PC-9 (cell line): ENCODE data around the gene LRRFIP1.

Source experiments
- EZH2 ChIP-seq: fragments of 200-600 bp; sonication (generic); IDR thresholded peaks from 2 replicates; pipeline ENCODE4 v1.8.0; 2017; ENCODE audit warnings: antibody characterized with exemption, low read depth
- TF ChIP-seq, protein P1 (sequence below): fragments of 200-600 bp; sonication (generic); conservative IDR thresholded peaks from 2 replicates; pipeline ENCODE4 v1.6.1; 2017; ENCODE audit warnings: mixed run types, antibody characterized with exemption, mild to moderate bottlenecking, moderate library complexity

DNA sequence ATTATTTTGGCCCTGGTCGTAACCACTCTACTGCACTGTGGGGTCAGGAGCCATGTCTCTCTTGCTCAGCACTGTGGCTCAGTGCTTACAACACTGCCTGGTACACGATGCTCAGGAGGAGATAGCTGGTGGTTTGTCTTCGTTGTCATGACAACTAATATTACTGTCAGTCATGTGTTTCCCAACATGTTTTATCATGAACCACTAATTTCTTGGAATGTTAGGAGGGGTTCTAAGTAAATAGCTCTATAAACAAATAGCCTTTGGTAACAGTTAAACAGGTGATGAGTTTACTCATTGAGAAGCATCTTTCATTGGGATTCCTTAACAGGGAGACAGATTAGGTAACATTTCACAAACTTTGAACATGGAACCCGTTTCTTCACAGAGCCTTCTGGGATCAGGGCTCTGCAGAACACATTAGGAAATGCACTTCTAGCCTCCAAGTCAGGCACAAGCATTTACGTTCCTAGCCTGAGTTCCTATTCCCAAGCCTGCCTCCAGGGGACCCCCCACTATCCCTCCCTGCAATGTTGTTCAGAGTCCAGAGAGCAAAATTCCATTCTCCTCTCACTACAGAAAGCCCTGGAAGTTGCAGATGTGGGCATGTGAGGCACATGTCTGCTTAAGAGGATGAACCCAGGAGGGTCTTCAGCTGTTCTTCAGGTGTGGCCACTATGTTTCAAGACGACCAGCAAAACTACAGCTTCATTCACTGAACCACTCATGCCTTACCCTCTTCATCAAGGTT, 164.8 kb downstream of the LRRFIP1 start:
- no peak for TF ChIP-seq EZH2
- TF ChIP-seq, protein P1, sequence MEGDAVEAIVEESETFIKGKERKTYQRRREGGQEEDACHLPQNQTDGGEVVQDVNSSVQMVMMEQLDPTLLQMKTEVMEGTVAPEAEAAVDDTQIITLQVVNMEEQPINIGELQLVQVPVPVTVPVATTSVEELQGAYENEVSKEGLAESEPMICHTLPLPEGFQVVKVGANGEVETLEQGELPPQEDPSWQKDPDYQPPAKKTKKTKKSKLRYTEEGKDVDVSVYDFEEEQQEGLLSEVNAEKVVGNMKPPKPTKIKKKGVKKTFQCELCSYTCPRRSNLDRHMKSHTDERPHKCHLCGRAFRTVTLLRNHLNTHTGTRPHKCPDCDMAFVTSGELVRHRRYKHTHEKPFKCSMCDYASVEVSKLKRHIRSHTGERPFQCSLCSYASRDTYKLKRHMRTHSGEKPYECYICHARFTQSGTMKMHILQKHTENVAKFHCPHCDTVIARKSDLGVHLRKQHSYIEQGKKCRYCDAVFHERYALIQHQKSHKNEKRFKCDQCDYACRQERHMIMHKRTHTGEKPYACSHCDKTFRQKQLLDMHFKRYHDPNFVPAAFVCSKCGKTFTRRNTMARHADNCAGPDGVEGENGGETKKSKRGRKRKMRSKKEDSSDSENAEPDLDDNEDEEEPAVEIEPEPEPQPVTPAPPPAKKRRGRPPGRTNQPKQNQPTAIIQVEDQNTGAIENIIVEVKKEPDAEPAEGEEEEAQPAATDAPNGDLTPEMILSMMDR = no peak; the same call in 1 of the 2 replicates
